IMR-90 (cell line): Measurements from ENCODE around the gene ZNF492. TPM values are rescaled to one million over a fixed set of nuclear protein-coding genes. Genes with fewer than 3 reads are reported as not detected.

Experiments used
- ATAC-seq: fragments of 200-7000 bp; cut with Tn5 transposase; 2 replicates; pipeline ENCODE4 v1.9.1; 2020; ENCODE audit warnings: low read depth, mild to moderate bottlenecking, moderate library complexity
- BruUV-seq: library from RNA; stranded (reverse); fragments of 400-500 nt; replicated peaks from 2 replicates; lab custom pipeline; 2021; lab: Mats Ljungman, UMichigan
- CTCF ChIA-PET: fragments of 300-600 bp; formaldehyde crosslinking; extraction: SDS; loops from one replicate; lab custom pipeline; 2021; ENCODE audit warnings: antibody characterized with exemption; lab: Yijun Ruan, JAX
- POLR2A ChIA-PET: fragments of 300-600 bp; sonication (Branson Sonifier 250); formaldehyde crosslinking; loops from one replicate; lab custom pipeline; 2022; ENCODE audit warnings: antibody characterized with exemption; ENCODE audit not compliant: unreplicated experiment; lab: Charles Lee
- DNase-seq: peaks from one replicate; pipeline ENCODE4 v3.0.0; 2013
- H2AFZ ChIP-seq: replicated peaks from 2 replicates; pipeline ENCODE3; 2013; ENCODE audit warnings: low read length, mild to moderate bottlenecking; ENCODE audit not compliant: poor library complexity
- H2AK5ac ChIP-seq: 2 replicates; pipeline ENCODE4 v1.6.1; 2013; ENCODE audit warnings: low read depth, low read length, inconsistent platforms
- H2AK9ac ChIP-seq: replicated peaks from 2 replicates; pipeline ENCODE3; 2013; ENCODE audit warnings: mild to moderate bottlenecking, low read depth, low read length, moderate library complexity; ENCODE audit not compliant: poor library complexity
- H2BK120ac ChIP-seq: 2 replicates; pipeline ENCODE4 v1.6.1; 2013; ENCODE audit warnings: low read depth, low read length, inconsistent platforms
- H2BK15ac ChIP-seq: 3 replicates; pipeline ENCODE4 v1.6.1; 2013; ENCODE audit warnings: low read depth, low read length, inconsistent platforms
- H2BK20ac ChIP-seq: 2 replicates; pipeline ENCODE4 v1.6.1; 2013; ENCODE audit warnings: low read depth, mild to moderate bottlenecking, inconsistent platforms, low read length, moderate library complexity
- H2BK5ac ChIP-seq: 2 replicates; pipeline ENCODE4 v1.6.1; 2013; ENCODE audit warnings: mild to moderate bottlenecking, low read depth, low read length, inconsistent platforms; ENCODE audit not compliant: poor library complexity, severe bottlenecking
- H3K14ac ChIP-seq: replicated peaks from 2 replicates; pipeline ENCODE4 v1.6.1; 2013; ENCODE audit warnings: low read depth, low read length, inconsistent platforms
- H3K18ac ChIP-seq: 2 replicates; pipeline ENCODE4 v1.6.1; 2013; ENCODE audit warnings: low read depth, low read length, control low read depth
- H3K23ac ChIP-seq: 2 replicates; pipeline ENCODE4 v1.6.1; 2013; ENCODE audit warnings: low read depth, low read length, inconsistent platforms
- H3K27ac ChIP-seq: 2 replicates; pipeline ENCODE4 v1.5.1; 2013; ENCODE audit warnings: mild to moderate bottlenecking, control low read depth, low read length; ENCODE audit not compliant: insufficient read depth
- H3K27me3 ChIP-seq: 2 replicates; pipeline ENCODE4 v1.6.1; 2013; ENCODE audit warnings: low read length; ENCODE audit not compliant: control insufficient read depth, insufficient read depth
- H3K36me3 ChIP-seq: 2 replicates; pipeline ENCODE4 v1.6.1; 2013; ENCODE audit warnings: low read length, mixed read lengths; ENCODE audit not compliant: control insufficient read depth, insufficient read depth
- H3K4ac ChIP-seq: 2 replicates; pipeline ENCODE4 v1.6.1; 2013; ENCODE audit warnings: low read depth, low read length, inconsistent platforms
- H3K4me1 ChIP-seq: 2 replicates; pipeline ENCODE4 v1.6.1; 2013; ENCODE audit warnings: low read length, mixed read lengths; ENCODE audit not compliant: control insufficient read depth, insufficient read depth
- H3K4me2 ChIP-seq: 2 replicates; pipeline ENCODE4 v1.6.1; 2013; ENCODE audit warnings: low read depth, mild to moderate bottlenecking, control low read depth, low read length, moderate library complexity
- H3K4me3 ChIP-seq: 2 replicates; pipeline ENCODE4 v1.5.1; 2013; ENCODE audit warnings: low read depth, mild to moderate bottlenecking, control low read depth, low read length, moderate library complexity; ENCODE audit not compliant: insufficient read depth
- H3K56ac ChIP-seq: 2 replicates; pipeline ENCODE4 v1.6.1; 2013; ENCODE audit warnings: low read length, inconsistent platforms; ENCODE audit not compliant: insufficient read depth; ENCODE audit errors: extremely low read depth
- H3K79me1 ChIP-seq, 2 experiments: 2 replicates each; pipeline ENCODE4 v1.6.1; 2013; ENCODE audit warnings: low read length in 2 of 2, inconsistent platforms in 1 of 2, low read depth in 1 of 2
- H3K9ac ChIP-seq: 2 replicates; pipeline ENCODE4 v1.6.1; 2013; ENCODE audit warnings: low read depth, low read length, control low read depth
- H3K9me1 ChIP-seq: 2 replicates; pipeline ENCODE4 v1.6.1; 2013; ENCODE audit warnings: low read length, inconsistent platforms; ENCODE audit not compliant: insufficient read depth
- H3K9me3 ChIP-seq: 2 replicates; pipeline ENCODE4 v1.6.1; 2013; ENCODE audit warnings: low read length; ENCODE audit not compliant: control insufficient read depth, insufficient read depth
- H4K20me1 ChIP-seq: 2 replicates; pipeline ENCODE4 v1.6.1; 2013; ENCODE audit warnings: low read length, inconsistent platforms; ENCODE audit not compliant: insufficient read depth
- H4K5ac ChIP-seq: 2 replicates; pipeline ENCODE4 v1.6.1; 2013; ENCODE audit warnings: mild to moderate bottlenecking, low read depth, low read length, control low read depth
- H4K8ac ChIP-seq, 2 experiments: 2 replicates each; pipeline ENCODE4 v1.6.1; 2013; ENCODE audit warnings: low read depth in 2 of 2, low read length in 2 of 2, control low read depth in 1 of 2, inconsistent platforms in 1 of 2
- H4K91ac ChIP-seq: 2 replicates; pipeline ENCODE4 v1.6.1; 2013; ENCODE audit warnings: low read depth, low read length, inconsistent platforms; ENCODE audit not compliant: insufficient read depth
- BHLHE40 ChIP-seq: fragments of 150-350 bp; IDR thresholded peaks from 2 replicates; pipeline ENCODE4 v1.6.1; 2016; ENCODE audit warnings: mild to moderate bottlenecking, low read depth, low read length
- CEBPB ChIP-seq: IDR thresholded peaks from 2 replicates; pipeline ENCODE4 v1.6.1; 2012; ENCODE audit warnings: low read depth, low read length, improper control_type of control experiment
- CHD1 ChIP-seq: IDR thresholded peaks from 2 replicates; pipeline ENCODE4 v1.6.1; 2012; ENCODE audit warnings: low read depth, low read length, improper control_type of control experiment
- FOS ChIP-seq: fragments of 150-350 bp; IDR thresholded peaks from 2 replicates; pipeline ENCODE4 v1.6.1; 2016; ENCODE audit warnings: low read depth, low read length
- MAZ ChIP-seq: IDR thresholded peaks from 2 replicates; pipeline ENCODE4 v1.6.1; 2012; ENCODE audit warnings: low read depth, mild to moderate bottlenecking, low read length, improper control_type of control experiment, moderate library complexity, borderline replicate concordance
- MXI1 ChIP-seq: IDR thresholded peaks from 2 replicates; pipeline ENCODE4 v1.6.1; 2012; ENCODE audit warnings: low read depth, mild to moderate bottlenecking, low read length, moderate library complexity, borderline replicate concordance
- NFE2L2 ChIP-seq: fragments of 150-350 bp; IDR thresholded peaks from 2 replicates; pipeline ENCODE4 v1.6.1; 2016; ENCODE audit warnings: low read depth, mild to moderate bottlenecking, low read length
- RFX5 ChIP-seq: IDR thresholded peaks from 2 replicates; pipeline ENCODE4 v1.8.0; 2012; ENCODE audit warnings: low read depth, mild to moderate bottlenecking, low read length, moderate library complexity
- WGBS, 2 experiments: methylation state at CpG; one replicate each; pipeline versions ENCODE4 v1.1.5 to v1.1.7; 2013; ENCODE audit warnings: missing lambda C conversion rate in 2 of 2; ENCODE audit not compliant: insufficient read length in 1 of 2; ENCODE audit errors: extremely low coverage in 2 of 2; 5-methylcytosine and 5-hydroxymethylcytosine counted together
- dilution Hi-C: fragments of 300-500 bp; cut with HindIII; formaldehyde crosslinking; loops from one replicate; pipeline ENCODE4 v1.14.3; 2018; ENCODE audit warnings: low sequenced_read_pairs; ENCODE audit not compliant: unreplicated experiment
- in situ Hi-C: fragments of 300-500 bp; cut with MboI; formaldehyde crosslinking; loops from 3 replicates; pipeline ENCODE4 v1.14.3; 2019; ENCODE audit warnings: low sequenced_read_pairs, inconsistent platforms, mixed read lengths
- intact Hi-C: fragments of 100-400 bp; cut with micrococcal nuclease; formaldehyde crosslinking; loops from 2 replicates; pipeline ENCODE4 v1.10.0; 2022
- polyA plus RNA-seq, 3 experiments: library from polyadenylated mRNA; depleted of rRNA; stranded (reverse); fragments of >200 nt; gene quantifications; 2 replicates each; pipeline ENCODE4 v1.2.3, GENCODE V29; 2012; ENCODE audit warnings: low replicate concordance in 1 of 3
- total RNA-seq: library from RNA; depleted of rRNA; stranded (reverse); fragments of >200 nt; gene quantifications from 2 replicates; pipeline ENCODE4 v1.2.3, GENCODE V29; 2012
- TF ChIP-seq, protein P1 (sequence below): fragments of 150-350 bp; IDR thresholded peaks from 2 replicates; pipeline ENCODE4 v1.6.1; 2017; ENCODE audit warnings: mild to moderate bottlenecking, antibody characterized with exemption, low read length, low read depth
- TF ChIP-seq, protein P2 (sequence below): conservative IDR thresholded peaks from 2 replicates; pipeline ENCODE4 v1.5.1; 2012; ENCODE audit warnings: mild to moderate bottlenecking, low read depth, low read length, improper control_type of control experiment

The ZNF492 gene
- total and polyA plus RNA-seq, 2 of the 4 experiments (the other 2 are of a cell fraction) = 0.19 to 1.3 TPM

- Histone ChIP-seq H3K4me1 (no peaks in the 10 kb centered on the region), H2AK9ac (no peak overlapping the region), H3K36me3 (no peaks in the 10 kb centered on the region), H3K79me1 (no peaks in the 10 kb centered on the region), H2BK20ac (no peak overlapping the region), H2BK120ac (no peak overlapping the region), H3K23ac (no peak overlapping the region), H3K9ac (no peak overlapping the region), H3K14ac (no peak overlapping the region), H4K5ac (no peak overlapping the region), H2AK5ac (no peak overlapping the region), H3K27me3 (no peaks in the 10 kb centered on the region), H3K9me3 (peaks cover 30% of the 10 kb centered on the region), H3K4me3 (no peak overlapping the region), H3K27ac (no peak overlapping the region), H4K8ac (no peak overlapping the region), H3K4ac (no peak overlapping the region), H3K18ac (no peak overlapping the region), H4K91ac (no peak overlapping the region), H2BK15ac (no peak overlapping the region), H2BK5ac (no peak overlapping the region), H3K56ac (no peak overlapping the region), H3K4me2 (no peak overlapping the region), H4K20me1 (no peaks in the 10 kb centered on the region), H2AFZ (no peak overlapping the region), H3K9me1 (no peaks in the 10 kb centered on the region)
- TF ChIP-seq CHD1 = no peak
- TF ChIP-seq NFE2L2 = no peak
- TF ChIP-seq CEBPB = no peak
- TF ChIP-seq BHLHE40 = no peak
- no peak for TF ChIP-seq MAZ
- TF ChIP-seq, protein P1, sequence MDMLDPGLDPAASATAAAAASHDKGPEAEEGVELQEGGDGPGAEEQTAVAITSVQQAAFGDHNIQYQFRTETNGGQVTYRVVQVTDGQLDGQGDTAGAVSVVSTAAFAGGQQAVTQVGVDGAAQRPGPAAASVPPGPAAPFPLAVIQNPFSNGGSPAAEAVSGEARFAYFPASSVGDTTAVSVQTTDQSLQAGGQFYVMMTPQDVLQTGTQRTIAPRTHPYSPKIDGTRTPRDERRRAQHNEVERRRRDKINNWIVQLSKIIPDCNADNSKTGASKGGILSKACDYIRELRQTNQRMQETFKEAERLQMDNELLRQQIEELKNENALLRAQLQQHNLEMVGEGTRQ = no peak
- no peak for TF ChIP-seq MXI1
- TF ChIP-seq, protein P2, sequence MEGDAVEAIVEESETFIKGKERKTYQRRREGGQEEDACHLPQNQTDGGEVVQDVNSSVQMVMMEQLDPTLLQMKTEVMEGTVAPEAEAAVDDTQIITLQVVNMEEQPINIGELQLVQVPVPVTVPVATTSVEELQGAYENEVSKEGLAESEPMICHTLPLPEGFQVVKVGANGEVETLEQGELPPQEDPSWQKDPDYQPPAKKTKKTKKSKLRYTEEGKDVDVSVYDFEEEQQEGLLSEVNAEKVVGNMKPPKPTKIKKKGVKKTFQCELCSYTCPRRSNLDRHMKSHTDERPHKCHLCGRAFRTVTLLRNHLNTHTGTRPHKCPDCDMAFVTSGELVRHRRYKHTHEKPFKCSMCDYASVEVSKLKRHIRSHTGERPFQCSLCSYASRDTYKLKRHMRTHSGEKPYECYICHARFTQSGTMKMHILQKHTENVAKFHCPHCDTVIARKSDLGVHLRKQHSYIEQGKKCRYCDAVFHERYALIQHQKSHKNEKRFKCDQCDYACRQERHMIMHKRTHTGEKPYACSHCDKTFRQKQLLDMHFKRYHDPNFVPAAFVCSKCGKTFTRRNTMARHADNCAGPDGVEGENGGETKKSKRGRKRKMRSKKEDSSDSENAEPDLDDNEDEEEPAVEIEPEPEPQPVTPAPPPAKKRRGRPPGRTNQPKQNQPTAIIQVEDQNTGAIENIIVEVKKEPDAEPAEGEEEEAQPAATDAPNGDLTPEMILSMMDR = no peak
- TF ChIP-seq FOS = no peak
- no peak for TF ChIP-seq RFX5
- intact Hi-C loops (no loop called here), in situ Hi-C loops (no loop called here), dilution Hi-C loops (no loop called here)
- no TSS peak for BruUV-seq
- ChIA-PET POLR2A (no interaction called here), CTCF (no interaction called here)
- ATAC-seq (no peak), DNase-seq (no peak)
- 20% methylated on average over 1 of the region's 4 CpGs; no CpG with 5 or more reads in 1 of the 2 experiments for WGBS, 2 experiments
These were observed 14.8 kb upstream of the ZNF492 start for GRCh38 chr19:22619371-22619770.
